ENCODE results near the gene CREB5. TPM values are rescaled to one million over a fixed set of nuclear protein-coding genes. Genes with fewer than 3 reads are reported as not detected.
A peak's percentile ranks its signal among the peaks of the same experiment; 100 is the strongest.

CREB5 gene
- polyA plus RNA-seq, 1 donor from 2014 or later, result 1.3 TPM

- Mint-ChIP-seq H3K27me3 (peaks cover 17% of the 10 kb centered on the region), H3K27ac (peak overlapping the region in 1 of 3 donors; percentile 1), H3K9me3 (no peaks in the 10 kb centered on the region), H3K36me3 (peaks cover 5% of the 10 kb centered on the region), H3K4me1 (peaks cover 0 to 6% (median 4%) of the 10 kb centered on the region in 3 donors), H3K4me3 (no peak overlapping the region)
Observed at GRCh38 chr7:28858895-28859294, 446.6 kb downstream of the CREB5 start.

DNA sequence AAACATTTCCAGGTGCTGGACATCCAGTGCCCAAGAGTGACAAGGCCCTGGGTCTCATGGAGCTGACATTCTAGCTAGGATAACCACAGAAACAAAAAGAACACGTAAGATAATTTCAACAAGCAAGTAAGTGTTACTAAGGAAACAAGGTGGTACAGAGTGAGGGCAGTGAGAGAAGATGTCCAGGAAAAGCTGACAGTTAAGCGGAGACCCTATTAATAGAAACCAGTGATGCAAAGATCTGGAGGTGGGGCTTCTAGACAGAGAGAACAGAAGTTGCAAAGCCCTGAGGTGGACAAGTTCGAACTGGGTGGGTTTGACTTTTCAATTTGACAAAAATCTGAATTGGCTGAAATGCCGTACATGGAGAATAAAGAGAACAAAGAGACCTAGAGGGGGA, 449.5 kb downstream of the CREB5 start:
- Mint-ChIP-seq H3K9me3 (no peaks in the 10 kb centered on the region), H3K36me3 (peaks cover 5% of the 10 kb centered on the region), H3K27me3 (peaks cover 24% of the 10 kb centered on the region), H3K27ac (no peak overlapping the region), H3K4me3 (peak overlapping the region in 1 of 4 donors; percentile 19), H3K4me1 (no peaks in the 10 kb centered on the region)

DNA sequence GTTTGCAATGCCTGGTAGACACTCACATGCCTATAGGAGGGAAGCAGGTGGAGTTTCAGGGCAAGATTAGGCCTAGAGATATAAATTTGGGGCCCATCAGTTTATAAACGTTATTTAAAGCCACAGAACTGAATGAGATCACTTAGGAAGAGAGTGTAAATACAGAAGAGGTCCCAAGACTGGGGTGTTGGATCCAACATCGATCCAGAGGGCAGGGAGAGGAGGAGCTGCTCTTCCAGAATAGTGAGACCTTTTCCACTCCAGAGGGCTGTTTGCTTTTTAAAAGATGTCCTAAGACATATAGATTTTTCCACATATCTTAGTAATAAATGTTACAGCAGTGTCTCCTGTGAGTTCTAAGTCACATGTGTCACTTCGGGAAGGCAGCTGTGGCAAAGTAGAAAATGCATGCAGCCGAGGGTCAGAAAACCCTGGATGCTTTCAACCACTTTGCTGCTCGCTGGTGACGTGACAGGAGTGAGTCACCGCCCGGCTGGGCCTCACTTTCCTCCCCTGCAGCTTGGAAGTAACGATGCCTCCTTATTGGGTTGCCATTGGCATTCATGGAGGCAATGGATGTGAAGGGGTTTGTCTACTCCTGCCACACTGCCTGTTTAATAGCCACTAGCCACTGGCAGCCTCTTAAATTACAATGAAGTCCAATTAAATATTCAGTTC, 450.4 kb downstream of the CREB5 start:
- Mint-ChIP-seq H3K9me3 (no peaks in the 10 kb centered on the region), H3K4me3 (no peak overlapping the region), H3K4me1 (no peaks in the 10 kb centered on the region), H3K36me3 (peaks cover 5% of the 10 kb centered on the region), H3K27me3 (peaks cover 24% of the 10 kb centered on the region), H3K27ac (no peak overlapping the region)

DNA sequence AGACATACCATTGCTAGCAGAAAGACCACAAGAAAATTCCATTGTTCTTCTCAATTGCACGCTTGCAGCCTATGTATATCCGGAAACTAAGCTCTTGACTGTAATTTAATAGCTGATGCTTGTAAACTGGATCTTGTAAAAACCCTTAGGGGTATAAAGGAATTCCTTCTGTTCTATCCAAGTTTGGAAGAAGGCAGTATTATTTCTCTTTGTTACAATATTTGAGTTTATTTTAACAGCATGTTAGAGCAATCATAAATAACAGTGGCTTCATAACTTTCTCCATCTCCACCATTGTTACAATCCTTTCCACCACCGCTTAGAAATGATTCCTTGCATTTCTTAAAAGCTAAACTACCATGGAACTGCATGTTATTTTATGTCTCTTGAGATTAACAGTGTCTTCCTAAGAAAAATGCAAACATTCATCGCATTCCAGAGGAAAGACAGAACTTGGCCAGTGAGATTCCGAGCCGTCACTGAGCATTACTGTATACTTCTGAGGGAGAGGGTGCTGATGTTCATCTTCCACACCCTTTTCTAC, 453.4 kb downstream of the CREB5 start:
- Mint-ChIP-seq H3K9me3 (no peaks in the 10 kb centered on the region), H3K27me3 (peaks cover 18% of the 10 kb centered on the region), H3K4me3 (no peak overlapping the region), H3K27ac (no peak overlapping the region), H3K4me1 (no peaks in the 10 kb centered on the region), H3K36me3 (peaks cover 3% of the 10 kb centered on the region)

- Mint-ChIP-seq H3K27ac (no peak overlapping the region), H3K4me1 (no peaks in the 10 kb centered on the region), H3K4me3 (no peak overlapping the region), H3K36me3 (no peaks in the 10 kb centered on the region), H3K9me3 (no peaks in the 10 kb centered on the region), H3K27me3 (peaks cover 17% of the 10 kb centered on the region)
Observed at GRCh38 chr7:28868712-28869111, 456.4 kb downstream of the CREB5 start.

DNA sequence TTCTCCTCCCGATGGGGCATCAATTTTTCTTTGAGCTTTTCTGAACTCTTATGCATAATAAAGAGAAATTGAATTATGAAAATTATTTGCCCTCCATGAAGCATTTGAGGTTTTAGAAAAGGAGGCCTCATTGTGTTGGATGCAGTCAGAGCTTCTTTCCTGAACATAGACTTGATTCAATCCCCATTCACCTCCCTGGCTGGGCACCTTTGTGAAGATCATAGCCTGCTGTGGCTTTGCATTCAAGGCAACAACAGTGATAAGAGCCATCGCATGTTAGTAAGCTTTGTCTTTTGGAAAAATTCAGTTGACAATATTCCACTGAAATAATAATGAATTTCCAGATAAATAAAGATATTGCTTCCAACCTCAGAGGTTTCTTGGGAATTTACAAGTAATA, 458.8 kb downstream of the CREB5 start:
- Mint-ChIP-seq H3K4me1 (no peaks in the 10 kb centered on the region), H3K9me3 (no peaks in the 10 kb centered on the region), H3K4me3 (no peak overlapping the region), H3K36me3 (no peaks in the 10 kb centered on the region), H3K27me3 (peaks cover 3% of the 10 kb centered on the region), H3K27ac (no peak overlapping the region)

- H3K9me3 Mint-ChIP-seq, result no peaks in the 10 kb centered on the region
- no peaks in the 10 kb centered on the region for H3K27me3 Mint-ChIP-seq
- H3K27ac Mint-ChIP-seq, result no peak overlapping the region
- H3K4me3 Mint-ChIP-seq, result no peak overlapping the region
- H3K4me1 Mint-ChIP-seq, result no peaks in the 10 kb centered on the region
- H3K36me3 Mint-ChIP-seq, result no peaks in the 10 kb centered on the region
Observed at GRCh38 chr7:28871631-28872030, 459.3 kb downstream of the CREB5 start.

DNA sequence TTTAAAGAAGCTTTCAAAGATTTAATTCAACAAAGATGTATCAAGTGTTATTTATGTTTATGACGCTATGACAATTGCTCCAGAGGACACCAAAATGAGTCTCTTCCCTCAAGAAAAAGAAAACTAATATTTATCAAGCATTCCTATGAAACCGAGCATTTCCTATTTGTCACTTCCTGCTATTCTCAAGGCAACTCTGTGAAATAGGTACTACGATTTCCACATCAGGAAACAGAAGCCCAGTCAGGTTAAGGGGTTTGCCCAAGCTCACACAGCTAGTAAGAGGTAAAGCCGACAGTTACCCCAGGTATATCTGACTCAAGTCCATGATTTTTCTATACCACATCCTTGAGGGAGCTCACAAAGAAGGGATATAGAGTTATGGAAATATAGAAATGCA, 459.9 kb downstream of the CREB5 start:
- Mint-ChIP-seq H3K9me3 (no peaks in the 10 kb centered on the region), H3K4me1 (no peaks in the 10 kb centered on the region), H3K27ac (no peak overlapping the region), H3K36me3 (no peaks in the 10 kb centered on the region), H3K27me3 (no peaks in the 10 kb centered on the region), H3K4me3 (no peak overlapping the region)

DNA sequence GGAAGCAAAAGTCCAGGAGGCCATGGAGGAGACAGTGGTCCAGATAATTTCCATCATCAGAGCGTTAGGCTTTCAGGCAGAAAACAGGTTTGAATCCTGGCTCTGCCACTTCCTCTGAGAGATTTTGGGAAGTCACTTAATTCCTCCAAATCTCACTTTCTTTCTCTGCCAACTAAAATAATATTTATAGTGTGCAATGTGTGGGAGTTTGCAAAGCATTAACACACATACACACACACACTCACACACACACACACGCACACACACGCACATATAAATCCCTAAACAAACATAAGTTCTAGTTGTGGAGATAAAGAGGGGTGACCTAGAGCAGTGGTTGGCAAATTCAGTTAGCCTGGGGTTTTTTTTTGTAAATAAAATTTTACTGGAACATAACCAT, 461.0 kb downstream of the CREB5 start:
- no peaks in the 10 kb centered on the region for H3K27me3 Mint-ChIP-seq
- no peaks in the 10 kb centered on the region for H3K36me3 Mint-ChIP-seq
- no peak overlapping the region for H3K27ac Mint-ChIP-seq
- no peak overlapping the region for H3K4me3 Mint-ChIP-seq
- no peaks in the 10 kb centered on the region for H3K4me1 Mint-ChIP-seq
- H3K9me3 Mint-ChIP-seq, result no peaks in the 10 kb centered on the region

DNA sequence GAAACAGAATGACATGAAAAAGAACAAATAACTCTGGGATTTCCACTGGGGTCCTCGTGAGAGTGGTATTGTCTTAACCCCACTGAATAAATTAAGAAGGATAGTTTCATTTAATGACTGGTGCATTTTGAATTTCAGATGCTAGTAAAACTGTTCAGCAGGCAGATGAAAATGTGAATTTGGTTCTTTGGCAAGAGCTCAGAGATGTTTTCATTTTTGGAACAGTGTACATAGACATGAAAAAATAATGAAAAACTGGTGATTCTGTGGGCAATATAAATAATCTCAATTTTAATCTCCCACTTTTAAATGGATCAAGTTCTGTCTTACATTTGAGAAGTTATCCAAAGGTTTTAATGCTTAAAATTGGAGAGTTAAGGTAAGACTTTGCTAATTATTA, 461.7 kb downstream of the CREB5 start:
- Mint-ChIP-seq H3K4me3 (no peak overlapping the region), H3K36me3 (no peaks in the 10 kb centered on the region), H3K27ac (no peak overlapping the region), H3K9me3 (no peaks in the 10 kb centered on the region), H3K4me1 (peaks cover 2 to 4% (median 4%) of the 10 kb centered on the region in 3 donors), H3K27me3 (peaks cover 2% of the 10 kb centered on the region)

Other genes with a start within 250 kb of the CREB5 start
- gene JAZF1, start 231.7 kb upstream of the CREB5 start, polyA plus RNA-seq, result 13.7 TPM